ENCODE measurements around the gene MIPOL1.
A peak's percentile ranks its signal among the peaks of the same experiment; 100 is the strongest.

MIPOL1 gene

GRCh38 chr14:37237094-37237493 lies 39.4 kb downstream of the MIPOL1 start:
- no peak overlapping the region for H2BK15ac ChIP-seq (ENCODE audit: low read length)
- H3K4me2 ChIP-seq (ENCODE audit: insufficient read depth, low read length, poor library complexity, severe bottlenecking) = no peak overlapping the region
- no peak overlapping the region for H2BK5ac ChIP-seq (ENCODE audit: low read length)
- no peak overlapping the region for H3K18ac ChIP-seq (ENCODE audit: low read length)
- no peak for DNase-seq (ENCODE audit: low spot score)
- H3K79me1 ChIP-seq (ENCODE audit: low read depth, low read length) = no peaks in the 10 kb centered on the region
- H3K4ac ChIP-seq (ENCODE audit: low read length) = no peak overlapping the region
- no peaks in the 10 kb centered on the region for H3K4me1 ChIP-seq (ENCODE audit: control insufficient read depth in 2 of 2, insufficient read depth in 1 of 2, low read depth in 1 of 2, low read length in 2 of 2)
- no peak overlapping the region for H4K91ac ChIP-seq (ENCODE audit: low read depth, low read length, poor library complexity)
- no peak overlapping the region for H4K8ac ChIP-seq (ENCODE audit: low read depth, low read length)
- no peak overlapping the region for H3K27ac ChIP-seq (replicated peaks; ENCODE audit: low read length)
- no peak overlapping the region for H3K4me3 ChIP-seq (ENCODE audit: low read length in 2 of 2)
- no peak overlapping the region for H2BK12ac ChIP-seq (ENCODE audit: low read length)
- H3K27me3 ChIP-seq (ENCODE audit: control insufficient read depth in 3 of 3, insufficient read depth in 3 of 3, low read depth in 1 of 3, low read length in 3 of 3) = no peaks in the 10 kb centered on the region
- no peak overlapping the region for H3K14ac ChIP-seq (ENCODE audit: low read length)
- H3K23ac ChIP-seq (ENCODE audit: low read depth, low read length, poor library complexity) = no peak overlapping the region
- H2AFZ ChIP-seq (ENCODE audit: low read length) = no peak overlapping the region
- no peak overlapping the region for H3K9ac ChIP-seq (ENCODE audit: low read depth, low read length, poor library complexity)
- H2AK5ac ChIP-seq (ENCODE audit: low read depth, low read length) = no peak overlapping the region
- no peaks in the 10 kb centered on the region for H3K9me3 ChIP-seq (replicated peaks in 1 of 2; ENCODE audit: control insufficient read depth in 2 of 2, insufficient read depth in 1 of 2, low read depth in 1 of 2, low read length in 2 of 2)
- no peak overlapping the region for H2BK120ac ChIP-seq (ENCODE audit: low read depth, low read length)
- H3K36me3 ChIP-seq (replicated peaks in 1 of 2; ENCODE audit: control insufficient read depth in 2 of 2, insufficient read depth in 2 of 2, low read length in 2 of 2) = no peaks in the 10 kb centered on the region

GRCh38 chr14:37237735-37238200 lies 40.0 kb downstream of the MIPOL1 start:
- DNase-seq (ENCODE audit: low spot score) = no peak
- Histone ChIP-seq H3K23ac (ENCODE audit: low read depth, low read length, poor library complexity) (no peak overlapping the region), H2BK120ac (ENCODE audit: low read depth, low read length) (no peak overlapping the region), H4K91ac (ENCODE audit: low read depth, low read length, poor library complexity) (no peak overlapping the region), H2AFZ (ENCODE audit: low read length) (no peak overlapping the region), H2BK12ac (ENCODE audit: low read length) (no peak overlapping the region), H3K14ac (ENCODE audit: low read length) (no peak overlapping the region), H2BK15ac (ENCODE audit: low read length) (no peak overlapping the region), H3K27me3 (ENCODE audit: control insufficient read depth in 3 of 3, insufficient read depth in 3 of 3, low read depth in 1 of 3, low read length in 3 of 3) (no peaks in the 10 kb centered on the region), H3K9ac (ENCODE audit: low read depth, low read length, poor library complexity) (no peak overlapping the region), H3K9me3 (replicated peaks in 1 of 2; ENCODE audit: control insufficient read depth in 2 of 2, insufficient read depth in 1 of 2, low read depth in 1 of 2, low read length in 2 of 2) (no peaks in the 10 kb centered on the region), H2AK5ac (ENCODE audit: low read depth, low read length) (no peak overlapping the region), H3K36me3 (replicated peaks in 1 of 2; ENCODE audit: control insufficient read depth in 2 of 2, insufficient read depth in 2 of 2, low read length in 2 of 2) (no peaks in the 10 kb centered on the region), H3K4me1 (ENCODE audit: control insufficient read depth in 2 of 2, insufficient read depth in 1 of 2, low read depth in 1 of 2, low read length in 2 of 2) (no peaks in the 10 kb centered on the region), H3K4me2 (ENCODE audit: insufficient read depth, low read length, poor library complexity, severe bottlenecking) (no peak overlapping the region), H3K18ac (ENCODE audit: low read length) (no peak overlapping the region), H3K27ac (replicated peaks; ENCODE audit: low read length) (no peak overlapping the region), H2BK5ac (ENCODE audit: low read length) (no peak overlapping the region), H4K8ac (ENCODE audit: low read depth, low read length) (no peak overlapping the region), H3K4ac (ENCODE audit: low read length) (no peak overlapping the region), H3K79me1 (ENCODE audit: low read depth, low read length) (no peaks in the 10 kb centered on the region), H3K4me3 (ENCODE audit: low read length in 2 of 2) (no peak overlapping the region)
- WGBS, 2 donors (ENCODE audit: extremely low coverage in 2 of 2, insufficient read length in 2 of 2, insufficient replicate concordance in 1 of 2) = no CpG with 5 or more reads among the region's 5 CpGs

GRCh38 chr14:37241198-37241597 lies 43.5 kb downstream of the MIPOL1 start:
- Histone ChIP-seq H2AFZ (ENCODE audit: low read length) (no peak overlapping the region), H3K4me1 (ENCODE audit: control insufficient read depth in 2 of 2, insufficient read depth in 1 of 2, low read depth in 1 of 2, low read length in 2 of 2) (no peaks in the 10 kb centered on the region), H3K27ac (replicated peaks; ENCODE audit: low read length) (no peak overlapping the region), H2AK5ac (ENCODE audit: low read depth, low read length) (no peak overlapping the region), H3K23ac (ENCODE audit: low read depth, low read length, poor library complexity) (no peak overlapping the region), H3K18ac (ENCODE audit: low read length) (no peak overlapping the region), H3K4me2 (ENCODE audit: insufficient read depth, low read length, poor library complexity, severe bottlenecking) (no peak overlapping the region), H3K9me3 (replicated peaks in 1 of 2; ENCODE audit: control insufficient read depth in 2 of 2, insufficient read depth in 1 of 2, low read depth in 1 of 2, low read length in 2 of 2) (no peaks in the 10 kb centered on the region), H2BK12ac (ENCODE audit: low read length) (no peak overlapping the region), H3K14ac (ENCODE audit: low read length) (no peak overlapping the region), H3K4me3 (ENCODE audit: low read length in 2 of 2) (no peak overlapping the region), H3K4ac (ENCODE audit: low read length) (no peak overlapping the region), H2BK5ac (ENCODE audit: low read length) (no peak overlapping the region), H2BK15ac (ENCODE audit: low read length) (no peak overlapping the region), H3K79me1 (ENCODE audit: low read depth, low read length) (no peaks in the 10 kb centered on the region), H4K91ac (ENCODE audit: low read depth, low read length, poor library complexity) (no peak overlapping the region), H3K27me3 (ENCODE audit: control insufficient read depth in 3 of 3, insufficient read depth in 3 of 3, low read depth in 1 of 3, low read length in 3 of 3) (no peaks in the 10 kb centered on the region), H2BK120ac (ENCODE audit: low read depth, low read length) (no peak overlapping the region), H4K8ac (ENCODE audit: low read depth, low read length) (no peak overlapping the region), H3K9ac (ENCODE audit: low read depth, low read length, poor library complexity) (no peak overlapping the region), H3K36me3 (replicated peaks in 1 of 2; ENCODE audit: control insufficient read depth in 2 of 2, insufficient read depth in 2 of 2, low read length in 2 of 2) (no peaks in the 10 kb centered on the region)
- DNase-seq (ENCODE audit: low spot score) = no peak
- no CpG with 5 or more reads among the region's 4 CpGs for WGBS, 2 donors (ENCODE audit: extremely low coverage in 2 of 2, insufficient read length in 2 of 2, insufficient replicate concordance in 1 of 2)

GRCh38 chr14:37246427-37246829 lies 48.7 kb downstream of the MIPOL1 start:
- no peaks in the 10 kb centered on the region for H3K9me3 ChIP-seq (replicated peaks in 1 of 2; ENCODE audit: control insufficient read depth in 2 of 2, insufficient read depth in 1 of 2, low read depth in 1 of 2, low read length in 2 of 2)
- H3K14ac ChIP-seq (ENCODE audit: low read length) = no peak overlapping the region
- no peak overlapping the region for H2BK120ac ChIP-seq (ENCODE audit: low read depth, low read length)
- no peak overlapping the region for H4K8ac ChIP-seq (ENCODE audit: low read depth, low read length)
- H3K27ac ChIP-seq (replicated peaks; ENCODE audit: low read length) = no peak overlapping the region
- H2BK12ac ChIP-seq (ENCODE audit: low read length) = no peak overlapping the region
- no peak overlapping the region for H3K4me2 ChIP-seq (ENCODE audit: insufficient read depth, low read length, poor library complexity, severe bottlenecking)
- no peak overlapping the region for H2BK15ac ChIP-seq (ENCODE audit: low read length)
- no peak overlapping the region for H2AK5ac ChIP-seq (ENCODE audit: low read depth, low read length)
- no peak overlapping the region for H3K23ac ChIP-seq (ENCODE audit: low read depth, low read length, poor library complexity)
- H3K9ac ChIP-seq (ENCODE audit: low read depth, low read length, poor library complexity) = no peak overlapping the region
- H3K79me1 ChIP-seq (ENCODE audit: low read depth, low read length) = peaks cover 2% of the 10 kb centered on the region
- no peak overlapping the region for H3K18ac ChIP-seq (ENCODE audit: low read length)
- no peak overlapping the region for H3K4ac ChIP-seq (ENCODE audit: low read length)
- no peak overlapping the region for H2AFZ ChIP-seq (ENCODE audit: low read length)
- no peak overlapping the region for H2BK5ac ChIP-seq (ENCODE audit: low read length)
- no peak overlapping the region for H3K4me3 ChIP-seq (ENCODE audit: low read length in 2 of 2)
- H3K4me1 ChIP-seq (ENCODE audit: control insufficient read depth in 2 of 2, insufficient read depth in 1 of 2, low read depth in 1 of 2, low read length in 2 of 2) = no peaks in the 10 kb centered on the region
- no peak overlapping the region for H4K91ac ChIP-seq (ENCODE audit: low read depth, low read length, poor library complexity)
- DNase-seq (ENCODE audit: low spot score) = peak; percentile 35
- peaks cover 0 to 2% of the 10 kb centered on the region in 2 donors for H3K36me3 ChIP-seq (replicated peaks in 1 of 2; ENCODE audit: control insufficient read depth in 2 of 2, insufficient read depth in 2 of 2, low read length in 2 of 2)
- no peaks in the 10 kb centered on the region for H3K27me3 ChIP-seq (ENCODE audit: control insufficient read depth in 3 of 3, insufficient read depth in 3 of 3, low read depth in 1 of 3, low read length in 3 of 3)
